SH-SY5Y (cell line): ENCODE data around the gene ZNF490.

Experiments
- GATA2 ChIP-seq: IDR thresholded peaks from 2 replicates; pipeline ENCODE4 v1.6.1; 2011; ENCODE audit warnings: mild to moderate bottlenecking, low read depth, low read length
- GATA3 ChIP-seq: IDR thresholded peaks from 2 replicates; pipeline ENCODE4 v1.6.1; 2011; ENCODE audit warnings: low read depth, mild to moderate bottlenecking, low read length, moderate library complexity

ZNF490 gene

GRCh38 chr19:12636631-12637030 lies 26.0 kb upstream of the ZNF490 start:
- no peak for TF ChIP-seq GATA3
- no peak for TF ChIP-seq GATA2

GRCh38 chr19:12629215-12629614 lies 18.6 kb upstream of the ZNF490 start:
- TF ChIP-seq GATA3 = no peak
- no peak for TF ChIP-seq GATA2

DNA sequence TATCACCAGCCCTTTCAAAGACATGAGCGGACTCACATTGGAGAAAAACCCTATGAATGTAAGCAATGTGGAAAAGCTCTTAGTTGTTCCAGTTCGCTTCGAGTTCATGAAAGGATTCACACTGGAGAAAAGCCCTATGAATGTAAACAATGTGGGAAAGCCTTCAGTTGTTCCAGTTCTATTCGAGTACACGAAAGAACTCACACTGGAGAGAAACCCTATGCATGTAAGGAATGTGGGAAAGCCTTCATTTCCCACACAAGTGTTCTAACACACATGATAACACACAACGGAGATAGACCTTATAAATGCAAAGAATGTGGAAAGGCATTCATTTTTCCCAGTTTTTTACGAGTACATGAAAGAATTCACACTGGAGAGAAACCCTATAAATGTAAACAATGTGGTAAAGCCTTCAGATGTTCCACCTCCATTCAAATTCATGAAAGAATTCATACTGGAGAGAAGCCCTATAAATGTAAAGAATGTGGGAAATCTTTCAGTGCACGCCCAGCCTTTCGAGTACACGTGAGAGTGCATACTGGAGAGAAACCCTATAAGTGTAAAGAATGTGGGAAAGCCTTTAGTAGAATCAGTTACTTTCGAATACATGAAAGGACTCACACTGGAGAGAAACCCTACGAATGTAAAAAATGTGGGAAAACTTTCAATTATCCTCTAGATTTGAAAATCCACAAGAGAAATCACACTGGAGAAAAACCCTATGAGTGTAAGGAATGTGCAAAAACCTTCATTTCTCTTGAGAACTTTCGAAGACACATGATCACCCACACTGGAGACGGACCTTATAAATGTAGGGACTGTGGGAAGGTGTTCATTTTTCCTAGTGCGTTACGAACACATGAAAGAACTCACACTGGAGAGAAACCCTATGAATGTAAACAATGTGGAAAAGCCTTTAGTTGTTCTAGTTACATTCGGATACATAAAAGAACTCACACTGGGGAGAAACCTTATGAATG lies 17.7 kb upstream of the ZNF490 start:
- no peak for TF ChIP-seq GATA3

GRCh38 chr19:12626958-12627357 lies 16.3 kb upstream of the ZNF490 start:
- TF ChIP-seq GATA3 (no peak), GATA2 (no peak)

- TF ChIP-seq GATA3 (no peak), GATA2 (no peak)
These were observed 12.9 kb upstream of the ZNF490 start for GRCh38 chr19:12623361-12624031.

GRCh38 chr19:12617646-12618045 lies 7.0 kb upstream of the ZNF490 start:
- TF ChIP-seq GATA3 (no peak), GATA2 (no peak)

DNA sequence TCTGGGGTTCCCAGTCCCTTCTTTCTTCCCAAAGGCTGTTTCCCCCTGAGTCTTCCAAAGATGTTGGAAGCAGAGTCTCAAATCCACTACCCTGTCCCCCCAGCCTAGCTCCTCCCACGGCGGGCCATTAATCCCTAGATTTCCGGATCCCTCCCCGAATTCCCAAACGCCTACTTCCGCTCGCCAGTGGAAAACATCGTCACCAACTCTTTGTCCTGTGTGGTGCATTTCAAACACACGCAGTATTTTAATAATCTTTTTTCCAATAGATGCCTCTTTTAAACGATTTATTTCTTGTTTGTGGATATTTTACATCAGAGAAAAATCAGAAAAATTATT lies 717 bp upstream of the ZNF490 start:
- no peak for TF ChIP-seq GATA2
- TF ChIP-seq GATA3 = no peak

GRCh38 chr19:12607631-12608030 lies 3.0 kb downstream of the ZNF490 start:
- TF ChIP-seq GATA2 (no peak), GATA3 (no peak)

DNA sequence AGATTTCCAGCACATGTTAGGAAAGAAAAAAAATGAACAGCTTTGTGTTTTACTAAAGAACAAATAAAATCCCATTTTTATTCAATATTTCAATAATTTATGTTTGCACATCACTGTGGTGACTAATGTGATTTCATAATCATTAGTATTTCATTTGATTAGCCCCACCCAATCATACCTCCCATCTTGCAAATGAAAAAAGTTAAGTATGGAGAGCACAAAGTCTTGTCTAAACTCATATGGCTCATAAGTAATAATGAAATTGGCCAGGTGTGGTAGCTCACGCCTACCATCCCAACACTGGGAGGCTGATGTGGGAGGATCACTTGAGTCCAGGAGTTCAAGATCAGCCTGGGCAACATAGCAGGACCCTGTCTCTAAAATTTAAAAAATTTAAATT lies 3.8 kb downstream of the ZNF490 start:
- TF ChIP-seq GATA3 (no peak), GATA2 (no peak)

- no peak for TF ChIP-seq GATA2
- TF ChIP-seq GATA3 = no peak
These were observed 6.9 kb downstream of the ZNF490 start for GRCh38 chr19:12603714-12604113.

DNA sequence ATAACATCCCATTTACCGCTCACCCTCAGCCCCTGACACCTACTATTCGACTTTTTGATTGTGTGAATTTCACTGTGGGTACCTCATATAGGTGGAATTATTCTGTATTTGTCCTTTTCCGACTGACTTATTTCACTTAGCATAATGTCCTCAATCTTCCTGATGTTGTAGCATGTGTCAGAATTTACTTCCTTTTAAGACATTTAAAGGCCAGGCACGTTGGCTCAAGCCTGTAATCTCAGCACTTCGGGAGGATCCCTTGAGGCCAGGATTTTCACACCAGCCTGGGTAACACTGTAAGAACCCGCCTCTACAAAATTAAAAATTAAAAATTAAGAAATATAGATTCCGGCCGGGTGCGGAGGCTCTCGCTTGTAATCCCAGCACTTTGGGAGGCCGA lies 13.0 kb downstream of the ZNF490 start:
- TF ChIP-seq GATA2 (no peak), GATA3 (no peak)

DNA sequence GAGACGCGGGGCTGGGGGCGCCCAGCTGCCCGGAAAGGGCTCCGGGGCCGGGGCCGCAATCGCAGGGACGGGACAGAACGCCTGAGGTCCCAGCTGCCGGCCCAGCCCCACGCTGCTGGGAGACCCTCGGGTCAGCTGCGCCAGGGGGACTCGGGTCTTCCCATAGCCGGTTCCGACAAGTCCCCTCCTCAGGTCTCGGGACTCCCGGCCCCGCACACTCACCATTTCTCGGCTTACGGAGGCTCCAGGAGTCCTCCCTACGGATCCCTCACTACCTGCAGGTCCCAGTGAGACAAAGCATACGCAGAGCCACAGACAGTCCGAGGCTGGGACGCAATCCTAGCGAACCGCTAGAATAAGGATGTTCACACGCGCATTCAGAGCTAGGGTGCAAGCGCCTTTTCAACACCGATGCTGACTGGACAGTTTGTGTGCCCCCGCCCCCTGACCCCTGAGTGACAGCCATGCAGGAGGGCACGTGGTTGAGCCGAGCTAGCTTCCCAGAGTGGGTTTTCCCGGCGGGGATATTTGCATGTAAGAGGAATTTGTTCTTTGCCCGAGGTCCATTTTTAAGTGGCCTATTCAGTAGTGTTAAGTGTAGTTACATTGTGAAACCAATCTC lies 13.6 kb downstream of the ZNF490 start:
- no peak for TF ChIP-seq GATA2
- TF ChIP-seq GATA3 = no peak

GRCh38 chr19:12596485-12596884 lies 14.1 kb downstream of the ZNF490 start:
- TF ChIP-seq GATA2 = no peak
- TF ChIP-seq GATA3 = no peak

DNA sequence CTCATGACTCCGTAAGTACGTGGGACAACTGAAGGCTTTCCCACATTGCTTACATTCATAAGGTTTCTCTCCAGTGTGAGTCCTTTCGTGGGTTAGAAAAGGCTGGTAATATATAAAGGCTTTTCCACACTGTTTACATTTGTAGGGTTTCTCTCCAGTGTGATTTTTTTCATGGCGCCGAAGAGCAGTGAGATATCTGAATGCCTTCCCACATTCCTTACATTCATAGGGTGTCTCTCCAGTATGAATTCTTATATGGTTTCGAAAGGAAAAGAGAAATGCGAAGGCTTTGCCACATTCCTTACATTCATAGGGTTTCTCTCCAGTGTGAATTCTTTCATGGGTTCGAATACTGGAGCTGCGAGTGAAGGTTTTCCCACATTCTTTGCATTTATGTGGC lies 29.5 kb downstream of the ZNF490 start:
- TF ChIP-seq GATA3 (no peak), GATA2 (no peak)

DNA sequence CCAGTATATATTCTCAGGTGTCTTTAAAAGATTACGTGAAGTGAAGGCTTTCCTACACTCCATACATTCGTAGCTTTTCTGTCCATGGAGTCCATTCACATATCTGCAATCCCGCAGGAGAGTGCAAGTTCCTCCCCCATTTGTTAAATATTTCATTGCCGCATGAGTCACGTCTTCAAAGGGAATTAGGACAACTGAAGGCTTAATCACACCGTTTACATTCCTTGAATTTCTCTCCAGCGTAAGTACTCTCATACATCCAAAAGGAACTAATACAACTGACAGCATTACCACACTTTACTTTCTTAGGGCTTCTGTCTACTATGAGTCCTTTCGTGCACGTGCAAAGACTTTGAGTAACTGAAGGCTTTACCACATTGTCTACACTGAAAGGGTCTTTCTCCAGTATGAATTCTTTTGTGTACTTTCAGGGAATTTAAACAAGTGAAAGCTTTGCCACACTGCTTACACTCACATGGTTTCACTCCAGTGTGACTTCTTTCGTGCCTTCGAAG lies 30.4 kb downstream of the ZNF490 start:
- TF ChIP-seq GATA2 (no peak), GATA3 (no peak)
